Neural progenitor cell (in vitro differentiated cells): Measurements from ENCODE around the gene C9orf57. TPM values are rescaled to one million over a fixed set of nuclear protein-coding genes. Genes with fewer than 3 reads are reported as not detected.
"Not testable (repeated sequence)": the region's sequence is repeated elsewhere in the genome, so short reads cannot be mapped to it uniquely, and the experiment has no call there.

Experiments used
- DNase-seq: peaks from one replicate; pipeline ENCODE4 v3.0.0-alpha.2; 2016; ENCODE audit warnings: low spot score
- H2AFZ ChIP-seq: fragments of 200-600 bp; sonication (generic); replicated peaks from 2 replicates; pipeline ENCODE4 v1.6.1; 2016; ENCODE audit warnings: antibody characterized with exemption
- H3F3A ChIP-seq: fragments of 200-600 bp; sonication (generic); 2 replicates; pipeline ENCODE4 v1.6.1; 2016; ENCODE audit warnings: antibody characterized with exemption, low read depth
- H3K27ac ChIP-seq: fragments of 200-600 bp; sonication (generic); 2 replicates; pipeline ENCODE4 v1.5.1; 2016; ENCODE audit warnings: mild to moderate bottlenecking
- H3K27me3 ChIP-seq: fragments of 200-600 bp; sonication (generic); 2 replicates; pipeline ENCODE4 v1.6.1; 2016; ENCODE audit warnings: mild to moderate bottlenecking, moderate library complexity
- H3K36me3 ChIP-seq: fragments of 200-600 bp; sonication (generic); 2 replicates; pipeline ENCODE4 v1.5.1; 2016
- H3K4me1 ChIP-seq: fragments of 200-600 bp; sonication (generic); 2 replicates; pipeline ENCODE4 v1.6.1; 2016; ENCODE audit warnings: mixed run types
- H3K4me2 ChIP-seq: fragments of 200-600 bp; sonication (generic); 2 replicates; pipeline ENCODE4 v1.6.1; 2016
- H3K4me3 ChIP-seq: fragments of 200-600 bp; sonication (generic); 2 replicates; pipeline ENCODE4 v1.5.1; 2016
- H3K79me2 ChIP-seq: fragments of 200-600 bp; sonication (generic); 2 replicates; pipeline ENCODE4 v1.6.1; 2016; ENCODE audit warnings: low read depth
- H3K9ac ChIP-seq: fragments of 200-600 bp; sonication (generic); 2 replicates; pipeline ENCODE4 v1.6.1; 2016
- H3K9me3 ChIP-seq: fragments of 200-600 bp; sonication (generic); 2 replicates; pipeline ENCODE4 v1.5.1; 2016; ENCODE audit warnings: low read depth
- H4K20me1 ChIP-seq: fragments of 200-600 bp; sonication (generic); 2 replicates; pipeline ENCODE4 v1.6.1; 2016; ENCODE audit warnings: low read depth
- H3K27ac Mint-ChIP-seq: 3 replicates; pipeline ENCODE4 v1.8.0; 2021; ENCODE audit warnings: mixed read lengths
- H3K27me3 Mint-ChIP-seq: 2 replicates; pipeline ENCODE4 v1.8.0; 2022; ENCODE audit warnings: low read depth, mild to moderate bottlenecking, inconsistent platforms, moderate library complexity, mixed read lengths; ENCODE audit not compliant: insufficient read depth
- H3K36me3 Mint-ChIP-seq: 3 replicates; pipeline ENCODE4 v1.8.0; 2021; ENCODE audit warnings: mixed read lengths
- H3K4me1 Mint-ChIP-seq: 3 replicates; pipeline ENCODE4 v1.8.0; 2021; ENCODE audit warnings: mixed read lengths
- H3K4me3 Mint-ChIP-seq: 3 replicates; pipeline ENCODE4 v1.8.0; 2021; ENCODE audit warnings: mild to moderate bottlenecking, moderate library complexity, mixed read lengths
- H3K9me3 Mint-ChIP-seq: 3 replicates; pipeline ENCODE4 v1.8.0; 2020; ENCODE audit warnings: mixed read lengths
- EZH2 ChIP-seq: fragments of 200-600 bp; sonication (generic); IDR thresholded peaks from 2 replicates; pipeline ENCODE4 v1.6.1; 2017; ENCODE audit warnings: antibody characterized with exemption, mild to moderate bottlenecking, moderate library complexity
- EZH2phosphoT487 ChIP-seq: fragments of 200-600 bp; sonication (generic); IDR thresholded peaks from 2 replicates; pipeline ENCODE4 v1.6.1; 2017; ENCODE audit warnings: antibody characterized with exemption
- total RNA-seq: library from RNA; depleted of rRNA; stranded (reverse); fragments of >200 nt; gene quantifications from 2 replicates; pipeline ENCODE4 v1.2.3, GENCODE V29; 2015; ENCODE audit warnings: low replicate concordance
- TF ChIP-seq, protein P1 (sequence below): fragments of 200-600 bp; sonication (generic); IDR thresholded peaks from 2 replicates; pipeline ENCODE4 v1.5.1; 2017; ENCODE audit warnings: antibody characterized with exemption, mild to moderate bottlenecking

C9orf57 gene
- total RNA-seq, 1 donor from 2014 or later = not detected

DNA sequence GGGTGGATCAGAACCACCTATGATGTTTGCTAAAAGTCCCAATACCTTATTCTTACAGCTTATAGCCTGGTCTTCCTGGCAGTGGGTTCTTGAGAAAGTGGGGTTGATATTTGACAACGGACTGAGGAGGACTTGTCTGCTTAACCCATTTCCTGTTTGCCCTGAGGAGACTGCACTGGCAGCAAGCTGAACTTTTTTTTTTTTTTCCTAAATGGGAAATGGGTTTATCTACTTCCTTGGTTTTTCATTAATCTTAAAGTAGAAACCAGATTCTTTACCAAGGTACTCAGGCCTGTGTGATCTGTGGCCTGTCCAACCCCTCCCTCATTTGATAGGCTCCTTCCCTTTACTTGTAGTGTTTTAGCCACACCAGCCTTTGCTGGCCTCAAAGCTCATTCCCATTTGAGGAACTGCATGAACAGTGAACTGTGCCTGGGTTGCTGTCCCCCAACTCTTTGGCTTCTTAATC is 47.1 kb downstream of the C9orf57 start:
- H3K4me1 Mint-ChIP-seq = no peaks in the 10 kb centered on the region
- H3K9ac ChIP-seq = no peak overlapping the region

GRCh38 chr9:72012646-72013045 is 47.8 kb downstream of the C9orf57 start:
- no peaks in the 10 kb centered on the region for H4K20me1 ChIP-seq
- no peaks in the 10 kb centered on the region for H3K9me3 ChIP-seq
- H3K27ac Mint-ChIP-seq = no peak overlapping the region
- H3K36me3 ChIP-seq = no peaks in the 10 kb centered on the region
- H3K27me3 ChIP-seq = no peaks in the 10 kb centered on the region
- H3K27ac ChIP-seq = no peak overlapping the region
- H3F3A ChIP-seq = no peaks in the 10 kb centered on the region
- peaks cover 9% of the 10 kb centered on the region for H3K4me1 ChIP-seq
- H3K4me2 ChIP-seq = no peak overlapping the region
- H3K4me3 Mint-ChIP-seq = no peak overlapping the region
- H2AFZ ChIP-seq = no peak overlapping the region
- TF ChIP-seq, protein P1, sequence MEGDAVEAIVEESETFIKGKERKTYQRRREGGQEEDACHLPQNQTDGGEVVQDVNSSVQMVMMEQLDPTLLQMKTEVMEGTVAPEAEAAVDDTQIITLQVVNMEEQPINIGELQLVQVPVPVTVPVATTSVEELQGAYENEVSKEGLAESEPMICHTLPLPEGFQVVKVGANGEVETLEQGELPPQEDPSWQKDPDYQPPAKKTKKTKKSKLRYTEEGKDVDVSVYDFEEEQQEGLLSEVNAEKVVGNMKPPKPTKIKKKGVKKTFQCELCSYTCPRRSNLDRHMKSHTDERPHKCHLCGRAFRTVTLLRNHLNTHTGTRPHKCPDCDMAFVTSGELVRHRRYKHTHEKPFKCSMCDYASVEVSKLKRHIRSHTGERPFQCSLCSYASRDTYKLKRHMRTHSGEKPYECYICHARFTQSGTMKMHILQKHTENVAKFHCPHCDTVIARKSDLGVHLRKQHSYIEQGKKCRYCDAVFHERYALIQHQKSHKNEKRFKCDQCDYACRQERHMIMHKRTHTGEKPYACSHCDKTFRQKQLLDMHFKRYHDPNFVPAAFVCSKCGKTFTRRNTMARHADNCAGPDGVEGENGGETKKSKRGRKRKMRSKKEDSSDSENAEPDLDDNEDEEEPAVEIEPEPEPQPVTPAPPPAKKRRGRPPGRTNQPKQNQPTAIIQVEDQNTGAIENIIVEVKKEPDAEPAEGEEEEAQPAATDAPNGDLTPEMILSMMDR = no peak
- TF ChIP-seq EZH2 (no peak), EZH2phosphoT487 (no peak)
- no peak overlapping the region for H3K4me3 ChIP-seq
- H3K4me1 Mint-ChIP-seq = no peaks in the 10 kb centered on the region
- no peak for DNase-seq
- H3K79me2 ChIP-seq = no peaks in the 10 kb centered on the region
- H3K27me3 Mint-ChIP-seq = peaks cover 5% of the 10 kb centered on the region
- H3K36me3 Mint-ChIP-seq = no peaks in the 10 kb centered on the region
- no peak overlapping the region for H3K9ac ChIP-seq
- no peaks in the 10 kb centered on the region for H3K9me3 Mint-ChIP-seq

More for the DNA sequence above, 47.1 kb downstream of the C9orf57 start:
- no peak overlapping the region for H3K27ac ChIP-seq
- H3K4me2 ChIP-seq = no peak overlapping the region
- no peaks in the 10 kb centered on the region for H3K9me3 ChIP-seq
- peaks cover 9% of the 10 kb centered on the region for H3K4me1 ChIP-seq
- no peaks in the 10 kb centered on the region for H3K27me3 ChIP-seq
- TF ChIP-seq, protein P1 = no peak
- TF ChIP-seq EZH2phosphoT487 = no peak
- no peak for TF ChIP-seq EZH2
- Mint-ChIP-seq H3K27me3 (peaks cover 5% of the 10 kb centered on the region), H3K4me3 (no peak overlapping the region), H3K36me3 (no peaks in the 10 kb centered on the region), H3K27ac (no peak overlapping the region), H3K9me3 (no peaks in the 10 kb centered on the region)
- DNase-seq = no peak
- no peak overlapping the region for H2AFZ ChIP-seq
- no peaks in the 10 kb centered on the region for H3F3A ChIP-seq
- H4K20me1 ChIP-seq = no peaks in the 10 kb centered on the region
- no peak overlapping the region for H3K4me3 ChIP-seq
- no peaks in the 10 kb centered on the region for H3K79me2 ChIP-seq
- no peaks in the 10 kb centered on the region for H3K36me3 ChIP-seq

DNA sequence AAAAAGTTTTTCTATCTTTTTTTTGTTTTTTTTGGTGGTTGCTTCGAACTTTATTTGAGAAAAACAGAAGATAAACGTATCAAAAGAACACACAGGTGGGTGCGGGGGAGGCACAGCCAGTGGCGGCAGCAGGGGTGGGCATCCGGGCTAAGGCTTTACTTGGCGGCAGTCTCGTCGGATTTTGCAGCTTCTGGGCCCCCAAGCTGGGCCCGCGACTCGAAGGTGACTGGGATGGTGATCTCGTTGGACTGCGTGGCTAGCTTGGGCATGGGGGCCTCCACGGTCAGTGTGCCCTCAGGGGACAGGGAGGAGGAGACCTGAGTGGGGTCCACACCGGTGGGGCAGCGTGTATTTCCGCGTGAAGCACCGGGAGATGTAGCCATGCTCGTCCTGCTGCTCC is 52.7 kb downstream of the C9orf57 start:
- not testable (repeated sequence) for H3K79me2 ChIP-seq, H3K9me3 ChIP-seq, H3K4me2 ChIP-seq, H3F3A ChIP-seq, H3K27me3 Mint-ChIP-seq, H3K27ac Mint-ChIP-seq, H3K27me3 ChIP-seq, H3K4me1 Mint-ChIP-seq, H2AFZ ChIP-seq, H3K36me3 ChIP-seq, H3K27ac ChIP-seq, DNase-seq, H3K4me1 ChIP-seq, H3K4me3 ChIP-seq, H3K36me3 Mint-ChIP-seq, H4K20me1 ChIP-seq, H3K9ac ChIP-seq, H3K4me3 Mint-ChIP-seq, H3K9me3 Mint-ChIP-seq

GRCh38 chr9:72006501-72006900 is 53.9 kb downstream of the C9orf57 start:
- H3K4me3 Mint-ChIP-seq = no peak overlapping the region
- H3K27ac Mint-ChIP-seq = no peak overlapping the region

More at GRCh38 chr9:72006501-72006900, 53.9 kb downstream of the C9orf57 start:
- no peaks in the 10 kb centered on the region for H3F3A ChIP-seq
- no peak overlapping the region for H3K27ac ChIP-seq
- Mint-ChIP-seq H3K27me3 (no peaks in the 10 kb centered on the region), H3K9me3 (peaks cover 5% of the 10 kb centered on the region), H3K4me1 (peaks cover 3% of the 10 kb centered on the region), H3K36me3 (no peaks in the 10 kb centered on the region)
- no peaks in the 10 kb centered on the region for H3K27me3 ChIP-seq
- no peak overlapping the region for H3K4me3 ChIP-seq
- no peaks in the 10 kb centered on the region for H4K20me1 ChIP-seq
- H3K36me3 ChIP-seq = no peaks in the 10 kb centered on the region
- no peaks in the 10 kb centered on the region for H3K79me2 ChIP-seq
- no peaks in the 10 kb centered on the region for H3K4me1 ChIP-seq
- no peak overlapping the region for H2AFZ ChIP-seq
- DNase-seq = no peak
- no peak for TF ChIP-seq EZH2
- H3K4me2 ChIP-seq = no peak overlapping the region
- H3K9ac ChIP-seq = no peak overlapping the region
- no peaks in the 10 kb centered on the region for H3K9me3 ChIP-seq
